WERI-Rb-1 (cell line): ENCODE measurements around the gene HOXA9.
A peak's percentile ranks its signal among the peaks of the same experiment; 100 is the strongest.

Experiments used
- DNase-seq: peaks from one replicate; pipeline ENCODE4 v3.0.0-alpha.2; 2020
- H3K27ac ChIP-seq: fragments of 250-450 bp; sonication (Bioruptor Pico); 2 replicates; pipeline ENCODE4 v1.5.1; 2020; ENCODE audit warnings: mild to moderate bottlenecking, moderate library complexity
- H3K27me3 ChIP-seq: fragments of 250-450 bp; sonication (Bioruptor Pico); 2 replicates; pipeline ENCODE4 v1.5.1; 2021; ENCODE audit warnings: mild to moderate bottlenecking, low read depth, moderate library complexity; ENCODE audit not compliant: insufficient read depth, severe bottlenecking
- H3K36me3 ChIP-seq: fragments of 250-450 bp; sonication (Bioruptor Pico); 2 replicates; pipeline ENCODE4 v1.5.1; 2020; ENCODE audit warnings: mild to moderate bottlenecking, moderate library complexity
- H3K4me3 ChIP-seq: 2 replicates; pipeline ENCODE4 v1.5.1; 2011; ENCODE audit warnings: low read depth, mild to moderate bottlenecking, control low read depth, low read length
- H3K9me3 ChIP-seq: fragments of 250-450 bp; sonication (Bioruptor Pico); 2 replicates; pipeline ENCODE4 v1.5.1; 2021; ENCODE audit warnings: mild to moderate bottlenecking, moderate library complexity; ENCODE audit not compliant: severe bottlenecking
- TF ChIP-seq, protein P1 (sequence below): IDR thresholded peaks from 2 replicates; pipeline ENCODE4 v1.5.1; 2011; ENCODE audit warnings: low read depth, mild to moderate bottlenecking, control low read depth, inconsistent platforms, low read length

Gene HOXA9

GRCh38 chr7:27198871-27199801 is 33.8 kb upstream of the HOXA9 start:
- Histone ChIP-seq H3K27ac (no peak overlapping the region), H3K27me3 (peaks cover 90% of the 10 kb centered on the region), H3K4me3 (peak overlapping the region; percentile 12; the same call in 1 of the 2 replicates), H3K36me3 (no peaks in the 10 kb centered on the region), H3K9me3 (peaks cover 5% of the 10 kb centered on the region)
- TF ChIP-seq, protein P1, sequence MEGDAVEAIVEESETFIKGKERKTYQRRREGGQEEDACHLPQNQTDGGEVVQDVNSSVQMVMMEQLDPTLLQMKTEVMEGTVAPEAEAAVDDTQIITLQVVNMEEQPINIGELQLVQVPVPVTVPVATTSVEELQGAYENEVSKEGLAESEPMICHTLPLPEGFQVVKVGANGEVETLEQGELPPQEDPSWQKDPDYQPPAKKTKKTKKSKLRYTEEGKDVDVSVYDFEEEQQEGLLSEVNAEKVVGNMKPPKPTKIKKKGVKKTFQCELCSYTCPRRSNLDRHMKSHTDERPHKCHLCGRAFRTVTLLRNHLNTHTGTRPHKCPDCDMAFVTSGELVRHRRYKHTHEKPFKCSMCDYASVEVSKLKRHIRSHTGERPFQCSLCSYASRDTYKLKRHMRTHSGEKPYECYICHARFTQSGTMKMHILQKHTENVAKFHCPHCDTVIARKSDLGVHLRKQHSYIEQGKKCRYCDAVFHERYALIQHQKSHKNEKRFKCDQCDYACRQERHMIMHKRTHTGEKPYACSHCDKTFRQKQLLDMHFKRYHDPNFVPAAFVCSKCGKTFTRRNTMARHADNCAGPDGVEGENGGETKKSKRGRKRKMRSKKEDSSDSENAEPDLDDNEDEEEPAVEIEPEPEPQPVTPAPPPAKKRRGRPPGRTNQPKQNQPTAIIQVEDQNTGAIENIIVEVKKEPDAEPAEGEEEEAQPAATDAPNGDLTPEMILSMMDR: no peak
- peak; percentile 29 for DNase-seq

DNA sequence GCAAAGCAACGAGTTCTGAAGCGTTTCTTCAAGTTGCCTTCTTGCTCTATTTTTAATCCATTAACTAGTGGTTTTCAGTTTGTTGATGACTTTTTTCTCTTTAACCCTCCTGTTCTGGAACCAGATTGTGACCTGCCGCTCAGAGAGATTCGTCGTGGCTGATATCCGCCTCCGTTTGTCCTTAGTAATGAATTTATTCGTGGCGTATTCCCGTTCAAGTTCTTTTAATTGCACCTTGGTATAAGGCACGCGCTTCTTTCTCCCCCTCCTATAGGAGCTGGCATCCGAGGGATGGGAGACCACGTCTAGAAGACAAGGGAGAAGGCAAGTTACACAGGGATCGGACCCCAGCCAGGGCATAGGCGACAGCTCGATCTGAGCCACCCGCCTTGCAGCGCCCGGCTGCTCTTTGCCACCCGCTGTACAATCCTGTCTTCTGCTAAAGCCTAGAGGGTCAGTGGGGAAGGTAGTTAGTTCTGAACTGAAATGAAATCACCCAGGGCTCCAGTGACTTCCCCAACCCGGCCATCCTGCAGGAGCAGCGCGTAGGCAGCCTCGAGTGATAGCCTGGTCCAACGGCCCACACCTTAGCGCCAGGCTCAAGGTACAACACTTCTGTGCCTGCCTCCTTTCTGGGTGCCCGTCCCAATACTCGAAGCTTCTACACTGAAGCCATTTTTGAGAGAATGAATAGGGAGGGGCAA is 33.0 kb upstream of the HOXA9 start:
- H3K27me3 ChIP-seq: peaks cover 90% of the 10 kb centered on the region
- TF ChIP-seq, protein P1: no peak
- no peak overlapping the region for H3K27ac ChIP-seq

DNA sequence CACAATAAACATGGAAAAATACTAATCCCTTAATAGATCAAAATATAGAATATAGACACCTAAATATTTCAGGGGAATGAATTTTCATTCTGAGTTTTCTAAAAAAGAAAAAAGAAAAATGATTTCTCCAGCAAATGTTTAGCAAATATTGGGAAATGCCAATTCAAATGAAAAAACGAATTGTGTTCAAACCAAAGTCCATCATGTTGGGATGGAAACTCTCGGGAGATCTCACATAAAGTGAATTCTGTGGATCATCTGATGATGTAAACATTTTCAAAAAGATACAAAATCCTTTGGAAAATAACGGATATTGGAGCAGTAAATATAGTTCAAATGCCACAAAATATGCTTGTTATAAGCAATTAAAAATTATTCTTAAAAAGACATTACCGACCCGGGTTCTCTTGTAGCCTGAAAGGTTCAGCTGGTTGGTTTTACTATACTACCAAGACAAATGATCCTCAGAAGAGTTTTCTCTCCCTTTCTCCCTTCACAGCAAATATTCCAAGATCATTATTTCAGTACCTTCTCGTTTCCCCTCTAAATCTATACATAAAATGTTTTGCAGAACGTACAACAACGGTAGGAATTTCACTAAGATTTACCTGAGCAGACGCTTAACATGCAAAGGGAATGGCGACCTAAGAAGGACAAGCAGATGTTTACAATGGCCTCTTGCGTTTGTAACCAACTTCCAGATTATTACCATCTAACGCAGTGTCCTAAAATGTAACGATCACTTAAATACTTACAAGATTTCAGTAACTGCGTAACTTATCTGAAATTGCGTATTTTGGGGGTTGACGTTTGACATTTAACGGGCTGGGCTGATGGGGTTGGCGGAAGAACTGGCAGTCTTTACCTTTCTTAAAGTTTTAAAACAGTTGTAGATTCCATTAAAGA is 32.1 kb upstream of the HOXA9 start:
- Histone ChIP-seq H3K36me3 (no peaks in the 10 kb centered on the region), H3K27ac (no peak overlapping the region), H3K9me3 (peaks cover 5% of the 10 kb centered on the region), H3K27me3 (peaks cover 90% of the 10 kb centered on the region), H3K4me3 (no peak overlapping the region)
- TF ChIP-seq, protein P1: no peak
- no peak for DNase-seq

More for the DNA sequence above, 33.0 kb upstream of the HOXA9 start:
- Histone ChIP-seq H3K4me3 (no peak overlapping the region), H3K36me3 (no peaks in the 10 kb centered on the region), H3K9me3 (peaks cover 5% of the 10 kb centered on the region)
- no peak for DNase-seq

- TF ChIP-seq, protein P1: peak; percentile 75
- no peaks in the 10 kb centered on the region for H3K9me3 ChIP-seq
- H3K27me3 ChIP-seq: peaks cover 90% of the 10 kb centered on the region
- no peak overlapping the region for H3K4me3 ChIP-seq
- DNase-seq: peak; percentile 73
- H3K27ac ChIP-seq: no peak overlapping the region
- H3K36me3 ChIP-seq: no peaks in the 10 kb centered on the region
Observed at GRCh38 chr7:27196287-27196767, 31.0 kb upstream of the HOXA9 start.

GRCh38 chr7:27194686-27195379 is 29.5 kb upstream of the HOXA9 start:
- TF ChIP-seq, protein P1: no peak
- Histone ChIP-seq H3K27ac (no peak overlapping the region), H3K4me3 (no peak overlapping the region), H3K36me3 (no peaks in the 10 kb centered on the region), H3K27me3 (peaks cover 92% of the 10 kb centered on the region), H3K9me3 (no peaks in the 10 kb centered on the region)
- no peak for DNase-seq
